ENCODE results near the gene RAB28.

- TF ChIP-seq CTCF (IDR thresholded peaks at IDR 0.05), result no peak
- TF ChIP-seq POLR2AphosphoS5 (IDR thresholded peaks at IDR 0.05), result no peak
- TF ChIP-seq POLR2A (IDR thresholded peaks at IDR 0.05; ENCODE audit: low read depth), result no peak
These were observed 128.8 kb downstream of the RAB28 start for GRCh38 chr4:13355111-13355880.
